H9 (cell line): Measurements from ENCODE around the gene VEGFA. TPM values are rescaled to one million over a fixed set of nuclear protein-coding genes. Genes with fewer than 3 reads are reported as not detected.

ENCODE experiments used
- DNase-seq: peaks from one replicate; pipeline ENCODE4 v3.0.0-alpha.2; 2017
- H2AFZ ChIP-seq: one replicate; pipeline ENCODE4 v1.6.1; 2013; ENCODE audit warnings: mild to moderate bottlenecking, low read length, control low read depth, moderate library complexity
- H2AK5ac ChIP-seq: 2 replicates; pipeline ENCODE4 v1.6.1; 2013; ENCODE audit warnings: low read length, control low read depth, mixed read lengths; ENCODE audit not compliant: insufficient read length
- H2BK120ac ChIP-seq: one replicate; pipeline ENCODE4 v1.6.1; 2013; ENCODE audit warnings: low read depth, mild to moderate bottlenecking, low read length, control low read depth, inconsistent platforms; ENCODE audit not compliant: poor library complexity, severe bottlenecking
- H2BK12ac ChIP-seq: 2 replicates; pipeline ENCODE4 v1.6.1; 2013; ENCODE audit warnings: low read length, control low read depth, mixed read lengths, low read depth; ENCODE audit not compliant: insufficient read length
- H2BK15ac ChIP-seq: 2 replicates; pipeline ENCODE4 v1.6.1; 2013; ENCODE audit warnings: low read depth, low read length, control low read depth
- H2BK20ac ChIP-seq: one replicate; pipeline ENCODE4 v1.6.1; 2013; ENCODE audit warnings: low read depth, mild to moderate bottlenecking, low read length, control low read depth, inconsistent platforms; ENCODE audit not compliant: poor library complexity, severe bottlenecking
- H2BK5ac ChIP-seq: 2 replicates; pipeline ENCODE4 v1.6.1; 2013; ENCODE audit warnings: low read length, control low read depth, mixed read lengths; ENCODE audit not compliant: insufficient read length
- H3K14ac ChIP-seq: 2 replicates; pipeline ENCODE4 v1.6.1; 2013; ENCODE audit warnings: low read length, control low read depth; ENCODE audit not compliant: insufficient read depth
- H3K18ac ChIP-seq: 2 replicates; pipeline ENCODE4 v1.6.1; 2013; ENCODE audit warnings: low read depth, mild to moderate bottlenecking, mixed read lengths, low read length, control low read depth; ENCODE audit not compliant: insufficient read length
- H3K23ac ChIP-seq: 2 replicates; pipeline ENCODE4 v1.6.1; 2013; ENCODE audit warnings: low read length, control low read depth, mixed read lengths, low read depth; ENCODE audit not compliant: insufficient read length
- H3K23me2 ChIP-seq: 2 replicates; pipeline ENCODE4 v1.6.1; 2013; ENCODE audit warnings: low read depth, mild to moderate bottlenecking, mixed read lengths, low read length, control low read depth; ENCODE audit not compliant: insufficient read length, poor library complexity, severe bottlenecking
- H3K27ac ChIP-seq: 2 replicates; pipeline ENCODE4 v1.5.1; 2013; ENCODE audit warnings: low read length, control low read depth, mixed read lengths, low read depth; ENCODE audit not compliant: insufficient read length
- H3K27me3 ChIP-seq: 2 replicates; pipeline ENCODE4 v1.6.1; 2013; ENCODE audit warnings: low read length, control low read depth, inconsistent platforms; ENCODE audit not compliant: insufficient read depth
- H3K4ac ChIP-seq: 2 replicates; pipeline ENCODE4 v1.6.1; 2013; ENCODE audit warnings: low read depth, mild to moderate bottlenecking, control low read depth, inconsistent platforms, low read length, moderate library complexity
- H3K4me1 ChIP-seq: 2 replicates; pipeline ENCODE4 v1.6.1; 2013; ENCODE audit warnings: low read length, control low read depth, inconsistent platforms; ENCODE audit not compliant: insufficient read depth
- H3K4me2 ChIP-seq: 2 replicates; pipeline ENCODE4 v1.6.1; 2013; ENCODE audit warnings: low read length, control low read depth, mixed read lengths; ENCODE audit not compliant: insufficient read length, insufficient read depth
- H3K56ac ChIP-seq: 2 replicates; pipeline ENCODE4 v1.6.1; 2013; ENCODE audit warnings: low read depth, mild to moderate bottlenecking, mixed read lengths, low read length, control low read depth; ENCODE audit not compliant: insufficient read length
- H3K79me1 ChIP-seq: 2 replicates; pipeline ENCODE4 v1.6.1; 2013; ENCODE audit warnings: low read depth, mild to moderate bottlenecking, moderate library complexity, low read length, control low read depth, inconsistent platforms; ENCODE audit not compliant: insufficient read depth, poor library complexity, severe bottlenecking
- H3K79me2 ChIP-seq: 2 replicates; pipeline ENCODE4 v1.6.1; 2013; ENCODE audit warnings: low read length, control low read depth, inconsistent platforms; ENCODE audit not compliant: insufficient read depth
- H3K9ac ChIP-seq: 2 replicates; pipeline ENCODE4 v1.6.1; 2013; ENCODE audit warnings: low read length, control low read depth, mixed read lengths; ENCODE audit not compliant: insufficient read length; ENCODE audit errors: extremely low read depth
- H3K9me3 ChIP-seq: one replicate; pipeline ENCODE4 v1.6.1; 2013; ENCODE audit warnings: low read depth, low read length, inconsistent platforms; ENCODE audit not compliant: control insufficient read depth
- H3T11ph ChIP-seq: one replicate; pipeline ENCODE4 v1.6.1; 2013; ENCODE audit warnings: mild to moderate bottlenecking, low read length, control low read depth, inconsistent platforms
- H4K20me1 ChIP-seq: one replicate; pipeline ENCODE4 v1.6.1; 2013; ENCODE audit not compliant: control insufficient read depth, insufficient read length, insufficient read depth
- H4K5ac ChIP-seq: 2 replicates; pipeline ENCODE4 v1.6.1; 2013; ENCODE audit warnings: low read depth, mild to moderate bottlenecking, mixed read lengths, low read length, control low read depth; ENCODE audit not compliant: insufficient read length
- H4K8ac ChIP-seq: replicated peaks from 2 replicates; pipeline ENCODE4 v1.6.1; 2013; ENCODE audit warnings: low read length, control low read depth, mixed read lengths, low read depth; ENCODE audit not compliant: insufficient read length
- H4K91ac ChIP-seq: 2 replicates; pipeline ENCODE4 v1.6.1; 2013; ENCODE audit warnings: low read depth, mild to moderate bottlenecking, moderate library complexity, mixed read lengths, low read length, control low read depth; ENCODE audit not compliant: insufficient read length
- H3K27ac Mint-ChIP-seq, 3 experiments: 2 replicates in 2 of 3; 3 replicates in 1 of 3; pipeline ENCODE4 v1.8.0; 2020 to 2021; ENCODE audit warnings: mixed read lengths in 3 of 3, mild to moderate bottlenecking in 1 of 3, moderate library complexity in 1 of 3
- H3K27me3 Mint-ChIP-seq: 2 replicates; pipeline ENCODE4 v1.8.0; 2021; ENCODE audit warnings: low read depth, mild to moderate bottlenecking, moderate library complexity, mixed read lengths
- H3K36me3 Mint-ChIP-seq, 3 experiments: 2 replicates in 2 of 3; 3 replicates in 1 of 3; pipeline ENCODE4 v1.8.0; 2020 to 2021; ENCODE audit warnings: low read depth in 3 of 3, mixed read lengths in 3 of 3; ENCODE audit not compliant: insufficient read depth in 1 of 3
- H3K4me1 Mint-ChIP-seq, 2 experiments: 2 replicates each; pipeline ENCODE4 v1.8.0; 2020; ENCODE audit warnings: mixed read lengths in 2 of 2
- H3K4me3 Mint-ChIP-seq, 2 experiments: 2 replicates in 1 of 2; 3 replicates in 1 of 2; pipeline ENCODE4 v1.8.0; 2020 to 2021; ENCODE audit warnings: mild to moderate bottlenecking in 2 of 2, mixed read lengths in 2 of 2, moderate library complexity in 1 of 2
- H3K9me3 Mint-ChIP-seq, 2 experiments: 2 replicates in 1 of 2; 3 replicates in 1 of 2; pipeline ENCODE4 v1.8.0; 2020; ENCODE audit warnings: mild to moderate bottlenecking in 2 of 2, mixed read lengths in 2 of 2, moderate library complexity in 1 of 2
- WGBS: extraction: QIAGEN DNeasy Blood & Tissue Kit; methylation state at CpG from one replicate; pipeline ENCODE4 v1.1.7; 2013; ENCODE audit warnings: missing lambda C conversion rate, low lambda C conversion rate, mixed read lengths; ENCODE audit not compliant: insufficient read length; ENCODE audit errors: extremely low coverage; 5-methylcytosine and 5-hydroxymethylcytosine counted together
- total RNA-seq: library from RNA; stranded (reverse); gene quantifications from 2 replicates; pipeline ENCODE4 v1.2.1, GENCODE V29; 2021
- TF ChIP-seq, protein P1 (sequence below): fragments of 200-600 bp; sonication (generic); conservative IDR thresholded peaks from 3 replicates; pipeline ENCODE4 v1.8.0; 2021; ENCODE audit warnings: antibody characterized with exemption, mild to moderate bottlenecking

The VEGFA gene
- total RNA-seq, 1 experiment from 2014 or later: 47.9 TPM

DNA sequence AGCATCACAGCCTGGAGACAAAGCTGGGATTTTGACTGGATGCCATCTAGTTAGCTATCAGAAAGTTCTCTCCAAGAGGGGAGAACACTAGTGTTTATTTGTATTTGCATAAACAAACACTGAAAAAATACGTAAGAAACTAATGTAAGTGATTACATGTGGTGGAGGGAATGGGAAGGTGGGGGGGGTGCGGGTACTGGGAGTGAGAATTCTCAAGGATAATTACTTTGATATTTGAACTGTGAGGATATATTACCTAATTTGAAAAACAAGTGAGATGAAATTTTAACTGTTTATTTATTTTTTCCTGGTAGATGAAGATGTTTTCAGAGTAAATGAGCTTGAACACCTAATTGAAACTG is 54.7 kb downstream of the VEGFA start:
- Mint-ChIP-seq H3K9me3 (no peaks in the 10 kb centered on the region), H3K4me1 (peaks cover 12 to 20% of the 10 kb centered on the region in 2 experiments), H3K27ac (no peak overlapping the region; a peak in 1 of 7 replicates), H3K27me3 (peaks cover 6% of the 10 kb centered on the region; the same call in 1 of the 2 replicates), H3K4me3 (no peak overlapping the region), H3K36me3 (no peaks in the 10 kb centered on the region)
- Histone ChIP-seq H3K4me1 (no peaks in the 10 kb centered on the region), H2BK15ac (no peak overlapping the region), H3K56ac (no peak overlapping the region), H4K20me1 (no peaks in the 10 kb centered on the region), H3K79me2 (no peaks in the 10 kb centered on the region), H3K4ac (no peak overlapping the region), H2AK5ac (no peak overlapping the region), H4K8ac (no peak overlapping the region), H3K79me1 (no peaks in the 10 kb centered on the region), H2BK20ac (no peak overlapping the region), H3K23me2 (no peaks in the 10 kb centered on the region), H3T11ph (no peak overlapping the region), H3K4me2 (no peak overlapping the region), H2BK120ac (no peak overlapping the region), H3K27me3 (no peaks in the 10 kb centered on the region), H3K14ac (no peak overlapping the region), H2AFZ (no peak overlapping the region), H4K5ac (no peak overlapping the region), H3K9ac (no peak overlapping the region), H3K23ac (no peak overlapping the region), H2BK5ac (no peak overlapping the region), H2BK12ac (no peak overlapping the region), H3K9me3 (no peaks in the 10 kb centered on the region), H3K18ac (no peak overlapping the region), H3K27ac (no peak overlapping the region), H4K91ac (no peak overlapping the region)
- no CpG with 5 or more reads among the region's 2 CpGs for WGBS
- TF ChIP-seq, protein P1, sequence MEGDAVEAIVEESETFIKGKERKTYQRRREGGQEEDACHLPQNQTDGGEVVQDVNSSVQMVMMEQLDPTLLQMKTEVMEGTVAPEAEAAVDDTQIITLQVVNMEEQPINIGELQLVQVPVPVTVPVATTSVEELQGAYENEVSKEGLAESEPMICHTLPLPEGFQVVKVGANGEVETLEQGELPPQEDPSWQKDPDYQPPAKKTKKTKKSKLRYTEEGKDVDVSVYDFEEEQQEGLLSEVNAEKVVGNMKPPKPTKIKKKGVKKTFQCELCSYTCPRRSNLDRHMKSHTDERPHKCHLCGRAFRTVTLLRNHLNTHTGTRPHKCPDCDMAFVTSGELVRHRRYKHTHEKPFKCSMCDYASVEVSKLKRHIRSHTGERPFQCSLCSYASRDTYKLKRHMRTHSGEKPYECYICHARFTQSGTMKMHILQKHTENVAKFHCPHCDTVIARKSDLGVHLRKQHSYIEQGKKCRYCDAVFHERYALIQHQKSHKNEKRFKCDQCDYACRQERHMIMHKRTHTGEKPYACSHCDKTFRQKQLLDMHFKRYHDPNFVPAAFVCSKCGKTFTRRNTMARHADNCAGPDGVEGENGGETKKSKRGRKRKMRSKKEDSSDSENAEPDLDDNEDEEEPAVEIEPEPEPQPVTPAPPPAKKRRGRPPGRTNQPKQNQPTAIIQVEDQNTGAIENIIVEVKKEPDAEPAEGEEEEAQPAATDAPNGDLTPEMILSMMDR: no peak
- no peak for DNase-seq
